HG03064 (cell line): Measurements from ENCODE around the gene RNF186.

Experiments used
- ATAC-seq: cut with Tn5 transposase; IDR thresholded peaks from one replicate; pipeline ENCODE4 v1.9.1; 2021; ENCODE audit warnings: low read depth; ENCODE audit not compliant: unreplicated experiment

Gene RNF186

DNA sequence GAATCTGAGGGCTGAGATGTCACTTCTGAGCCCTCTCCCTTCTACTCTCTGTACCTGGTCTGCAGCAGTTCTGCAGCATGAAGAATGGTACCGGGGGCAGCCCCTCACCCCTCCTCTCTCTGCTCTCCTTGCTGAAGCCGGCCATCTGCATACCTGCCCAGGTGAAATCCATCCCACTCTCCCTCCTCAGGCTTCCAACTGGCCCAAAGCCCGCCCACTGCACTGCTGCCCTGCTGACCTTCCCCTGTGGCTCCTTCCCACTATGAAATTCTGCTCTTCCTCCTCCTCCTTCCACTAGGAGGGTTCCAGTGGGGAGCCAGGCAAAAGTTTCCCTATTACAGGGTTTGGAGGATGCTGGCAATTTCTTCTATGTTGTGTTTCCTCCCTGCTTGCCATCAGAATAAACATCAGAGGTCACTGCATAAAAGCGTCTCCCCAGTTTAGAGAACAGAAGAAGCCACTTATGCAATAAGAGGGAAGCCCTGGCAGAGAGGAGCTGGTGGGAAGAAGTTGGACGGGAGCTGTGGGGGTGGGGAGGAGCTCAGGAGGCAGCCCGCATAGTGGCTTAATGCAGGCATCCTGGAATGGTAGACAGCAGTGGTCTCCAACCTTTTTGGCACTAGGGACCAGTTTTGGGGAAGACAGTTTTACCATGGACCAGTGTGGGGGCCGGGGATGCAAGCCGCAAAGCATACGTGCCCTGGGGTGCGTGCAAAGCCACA lies 45.7 kb downstream of the RNF186 start:
- no peak for ATAC-seq

DNA sequence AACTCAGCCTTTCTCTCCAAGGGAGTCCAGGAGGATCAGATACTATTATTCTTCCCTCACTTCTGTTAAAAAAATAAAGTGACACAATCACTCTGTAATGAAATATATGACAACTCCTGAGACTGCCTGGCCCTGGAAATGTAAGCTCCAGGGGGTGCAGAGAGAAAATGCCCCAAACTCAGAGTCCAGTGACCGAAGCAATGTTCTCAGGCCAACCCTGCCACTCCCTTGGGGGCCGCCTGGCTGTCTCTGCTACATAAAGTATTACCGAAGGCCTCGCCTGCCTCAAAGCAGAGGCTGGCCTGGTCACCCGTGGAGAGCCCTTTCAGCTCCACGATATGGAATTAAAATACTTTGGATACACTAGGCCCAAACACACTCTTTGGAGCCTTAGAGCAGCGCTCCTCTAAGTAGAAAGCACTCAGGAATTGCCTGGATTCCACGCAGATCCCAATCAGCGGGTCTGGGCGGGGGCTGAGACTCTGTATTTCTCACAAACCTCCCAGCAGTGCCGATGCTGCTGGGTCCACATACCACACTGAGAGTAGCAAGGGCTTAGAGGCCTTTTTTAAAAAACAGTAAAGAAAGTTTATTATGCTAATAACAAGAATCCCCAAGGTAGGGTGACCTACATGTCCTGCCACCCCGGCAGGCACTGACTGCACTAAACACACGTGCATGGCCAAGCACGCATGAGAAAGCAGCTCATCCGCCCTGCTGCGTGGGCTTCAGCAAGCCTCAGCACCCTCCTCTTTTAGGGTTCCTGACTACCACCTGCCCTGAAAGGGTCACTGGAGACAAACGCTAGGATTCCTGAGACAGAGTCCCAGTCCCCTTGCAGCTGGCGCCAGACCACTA lies 46.5 kb downstream of the RNF186 start:
- no peak for ATAC-seq

DNA sequence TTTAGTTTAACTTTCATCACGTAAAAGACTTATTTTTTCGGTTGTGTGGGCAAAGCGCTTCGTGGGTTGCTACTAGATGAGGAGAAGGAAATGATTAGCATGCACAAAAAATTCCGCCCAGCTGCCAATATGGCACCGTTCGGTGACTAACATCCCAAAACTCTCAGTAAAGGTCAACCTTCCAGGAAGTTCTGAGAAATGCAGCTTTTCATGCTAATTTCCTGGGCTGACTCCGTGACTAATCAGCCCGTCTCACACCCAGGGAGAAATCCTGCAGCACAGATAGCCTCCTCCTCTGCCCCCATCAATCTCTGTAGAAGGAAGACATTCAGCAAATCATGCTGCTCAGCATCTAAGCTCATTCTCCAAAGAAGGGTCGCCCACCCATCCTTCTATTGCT lies 49.5 kb downstream of the RNF186 start:
- no peak for ATAC-seq

DNA sequence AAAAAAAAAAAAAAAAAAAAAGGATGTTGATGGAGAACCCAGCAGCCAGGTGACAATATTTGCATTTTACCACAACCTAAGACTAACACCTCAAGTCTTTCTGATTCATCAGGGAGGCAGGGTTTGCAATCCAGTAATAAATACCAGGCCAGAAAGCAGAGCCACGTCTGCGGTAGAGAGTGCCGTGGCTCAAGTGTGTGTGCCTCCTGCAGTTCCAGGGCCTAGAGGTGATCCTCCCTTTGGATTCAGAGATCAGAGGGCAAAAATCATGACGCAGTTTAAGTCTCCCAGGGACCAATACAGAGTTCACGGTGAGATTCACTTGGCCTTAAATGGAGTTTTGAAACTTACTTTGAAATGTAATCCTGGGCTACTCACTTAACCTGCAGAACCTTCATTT lies 50.2 kb downstream of the RNF186 start:
- no peak for ATAC-seq
